IPS-11a (cell line): ENCODE data around the gene HDHD2.

ENCODE experiments used
- H3K4me3 ChIP-seq: one replicate; pipeline ENCODE4 v1.5.1; 2013; ENCODE audit warnings: low read depth, low read length, control low read depth

HDHD2 gene

GRCh38 chr18:47067648-47068047 is 82.7 kb downstream of the HDHD2 start:
- H3K4me3 ChIP-seq, result no peak overlapping the region

DNA sequence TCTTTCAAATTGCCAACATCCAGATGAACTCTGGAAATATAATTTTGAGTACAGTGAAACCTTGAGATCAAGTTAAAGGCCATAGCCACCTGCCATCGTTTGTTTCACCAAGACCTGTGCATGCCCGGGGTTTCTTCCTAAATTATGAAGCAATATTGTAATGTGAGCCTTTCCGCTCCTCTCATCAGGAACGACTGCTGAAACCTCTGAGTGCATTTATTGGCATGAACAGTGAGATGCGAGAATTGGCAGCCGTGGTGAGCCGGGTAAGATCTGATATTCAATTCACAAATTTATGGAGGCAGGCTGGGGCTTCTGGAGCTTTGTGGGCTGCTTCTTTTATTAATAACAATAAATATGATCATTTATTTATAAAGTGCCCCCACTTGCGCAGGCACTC is 87.2 kb downstream of the HDHD2 start:
- no peak overlapping the region for H3K4me3 ChIP-seq

DNA sequence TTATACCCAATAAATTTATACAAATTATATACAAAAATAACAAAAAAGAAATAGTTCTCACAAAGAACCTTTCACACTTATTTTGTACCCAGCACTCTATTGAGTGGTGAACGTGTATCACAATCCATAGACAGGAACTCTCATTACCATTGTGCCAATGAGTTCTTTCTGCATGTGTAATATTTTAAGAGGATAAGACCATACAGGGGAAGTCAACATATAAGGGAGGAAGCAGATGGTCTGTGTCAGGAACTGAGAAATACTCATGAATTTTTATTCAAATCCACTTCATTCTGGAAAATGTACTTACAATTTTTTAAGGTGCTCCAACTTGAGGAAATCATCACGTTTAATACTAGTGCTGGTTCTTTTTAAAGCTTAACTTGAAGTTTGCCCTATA is 87.8 kb downstream of the HDHD2 start:
- no peak overlapping the region for H3K4me3 ChIP-seq
